H9 (cell line): Measurements from ENCODE around the gene KCNAB2. TPM values are rescaled to one million over a fixed set of nuclear protein-coding genes. Genes with fewer than 3 reads are reported as not detected.

ENCODE experiments used
- DNase-seq: peaks from one replicate; pipeline ENCODE4 v3.0.0-alpha.2; 2017
- H2AFZ ChIP-seq: one replicate; pipeline ENCODE4 v1.6.1; 2013; ENCODE audit warnings: mild to moderate bottlenecking, low read length, control low read depth, moderate library complexity
- H2AK5ac ChIP-seq: 2 replicates; pipeline ENCODE4 v1.6.1; 2013; ENCODE audit warnings: low read length, control low read depth, mixed read lengths; ENCODE audit not compliant: insufficient read length
- H2BK120ac ChIP-seq: one replicate; pipeline ENCODE4 v1.6.1; 2013; ENCODE audit warnings: low read depth, mild to moderate bottlenecking, low read length, control low read depth, inconsistent platforms; ENCODE audit not compliant: poor library complexity, severe bottlenecking
- H2BK12ac ChIP-seq: 2 replicates; pipeline ENCODE4 v1.6.1; 2013; ENCODE audit warnings: low read length, control low read depth, mixed read lengths, low read depth; ENCODE audit not compliant: insufficient read length
- H2BK15ac ChIP-seq: 2 replicates; pipeline ENCODE4 v1.6.1; 2013; ENCODE audit warnings: low read depth, low read length, control low read depth
- H2BK20ac ChIP-seq: one replicate; pipeline ENCODE4 v1.6.1; 2013; ENCODE audit warnings: low read depth, mild to moderate bottlenecking, low read length, control low read depth, inconsistent platforms; ENCODE audit not compliant: poor library complexity, severe bottlenecking
- H2BK5ac ChIP-seq: 2 replicates; pipeline ENCODE4 v1.6.1; 2013; ENCODE audit warnings: low read length, control low read depth, mixed read lengths; ENCODE audit not compliant: insufficient read length
- H3K14ac ChIP-seq: 2 replicates; pipeline ENCODE4 v1.6.1; 2013; ENCODE audit warnings: low read length, control low read depth; ENCODE audit not compliant: insufficient read depth
- H3K18ac ChIP-seq: 2 replicates; pipeline ENCODE4 v1.6.1; 2013; ENCODE audit warnings: low read depth, mild to moderate bottlenecking, mixed read lengths, low read length, control low read depth; ENCODE audit not compliant: insufficient read length
- H3K23ac ChIP-seq: 2 replicates; pipeline ENCODE4 v1.6.1; 2013; ENCODE audit warnings: low read length, control low read depth, mixed read lengths, low read depth; ENCODE audit not compliant: insufficient read length
- H3K23me2 ChIP-seq: 2 replicates; pipeline ENCODE4 v1.6.1; 2013; ENCODE audit warnings: low read depth, mild to moderate bottlenecking, mixed read lengths, low read length, control low read depth; ENCODE audit not compliant: insufficient read length, poor library complexity, severe bottlenecking
- H3K27ac ChIP-seq: 2 replicates; pipeline ENCODE4 v1.5.1; 2013; ENCODE audit warnings: low read length, control low read depth, mixed read lengths, low read depth; ENCODE audit not compliant: insufficient read length
- H3K27me3 ChIP-seq: 2 replicates; pipeline ENCODE4 v1.6.1; 2013; ENCODE audit warnings: low read length, control low read depth, inconsistent platforms; ENCODE audit not compliant: insufficient read depth
- H3K4ac ChIP-seq: 2 replicates; pipeline ENCODE4 v1.6.1; 2013; ENCODE audit warnings: low read depth, mild to moderate bottlenecking, control low read depth, inconsistent platforms, low read length, moderate library complexity
- H3K4me1 ChIP-seq: 2 replicates; pipeline ENCODE4 v1.6.1; 2013; ENCODE audit warnings: low read length, control low read depth, inconsistent platforms; ENCODE audit not compliant: insufficient read depth
- H3K4me2 ChIP-seq: 2 replicates; pipeline ENCODE4 v1.6.1; 2013; ENCODE audit warnings: low read length, control low read depth, mixed read lengths; ENCODE audit not compliant: insufficient read length, insufficient read depth
- H3K56ac ChIP-seq: 2 replicates; pipeline ENCODE4 v1.6.1; 2013; ENCODE audit warnings: low read depth, mild to moderate bottlenecking, mixed read lengths, low read length, control low read depth; ENCODE audit not compliant: insufficient read length
- H3K79me1 ChIP-seq: 2 replicates; pipeline ENCODE4 v1.6.1; 2013; ENCODE audit warnings: low read depth, mild to moderate bottlenecking, moderate library complexity, low read length, control low read depth, inconsistent platforms; ENCODE audit not compliant: insufficient read depth, poor library complexity, severe bottlenecking
- H3K79me2 ChIP-seq: 2 replicates; pipeline ENCODE4 v1.6.1; 2013; ENCODE audit warnings: low read length, control low read depth, inconsistent platforms; ENCODE audit not compliant: insufficient read depth
- H3K9ac ChIP-seq: 2 replicates; pipeline ENCODE4 v1.6.1; 2013; ENCODE audit warnings: low read length, control low read depth, mixed read lengths; ENCODE audit not compliant: insufficient read length; ENCODE audit errors: extremely low read depth
- H3K9me3 ChIP-seq: one replicate; pipeline ENCODE4 v1.6.1; 2013; ENCODE audit warnings: low read depth, low read length, inconsistent platforms; ENCODE audit not compliant: control insufficient read depth
- H3T11ph ChIP-seq: one replicate; pipeline ENCODE4 v1.6.1; 2013; ENCODE audit warnings: mild to moderate bottlenecking, low read length, control low read depth, inconsistent platforms
- H4K20me1 ChIP-seq: one replicate; pipeline ENCODE4 v1.6.1; 2013; ENCODE audit not compliant: control insufficient read depth, insufficient read length, insufficient read depth
- H4K5ac ChIP-seq: 2 replicates; pipeline ENCODE4 v1.6.1; 2013; ENCODE audit warnings: low read depth, mild to moderate bottlenecking, mixed read lengths, low read length, control low read depth; ENCODE audit not compliant: insufficient read length
- H4K8ac ChIP-seq: replicated peaks from 2 replicates; pipeline ENCODE4 v1.6.1; 2013; ENCODE audit warnings: low read length, control low read depth, mixed read lengths, low read depth; ENCODE audit not compliant: insufficient read length
- H4K91ac ChIP-seq: 2 replicates; pipeline ENCODE4 v1.6.1; 2013; ENCODE audit warnings: low read depth, mild to moderate bottlenecking, moderate library complexity, mixed read lengths, low read length, control low read depth; ENCODE audit not compliant: insufficient read length
- H3K27ac Mint-ChIP-seq, 3 experiments: 2 replicates in 2 of 3; 3 replicates in 1 of 3; pipeline ENCODE4 v1.8.0; 2020 to 2021; ENCODE audit warnings: mixed read lengths in 3 of 3, mild to moderate bottlenecking in 1 of 3, moderate library complexity in 1 of 3
- H3K27me3 Mint-ChIP-seq: 2 replicates; pipeline ENCODE4 v1.8.0; 2021; ENCODE audit warnings: low read depth, mild to moderate bottlenecking, moderate library complexity, mixed read lengths
- H3K36me3 Mint-ChIP-seq, 3 experiments: 2 replicates in 2 of 3; 3 replicates in 1 of 3; pipeline ENCODE4 v1.8.0; 2020 to 2021; ENCODE audit warnings: low read depth in 3 of 3, mixed read lengths in 3 of 3; ENCODE audit not compliant: insufficient read depth in 1 of 3
- H3K4me1 Mint-ChIP-seq, 2 experiments: 2 replicates each; pipeline ENCODE4 v1.8.0; 2020; ENCODE audit warnings: mixed read lengths in 2 of 2
- H3K4me3 Mint-ChIP-seq, 2 experiments: 2 replicates in 1 of 2; 3 replicates in 1 of 2; pipeline ENCODE4 v1.8.0; 2020 to 2021; ENCODE audit warnings: mild to moderate bottlenecking in 2 of 2, mixed read lengths in 2 of 2, moderate library complexity in 1 of 2
- H3K9me3 Mint-ChIP-seq, 2 experiments: 2 replicates in 1 of 2; 3 replicates in 1 of 2; pipeline ENCODE4 v1.8.0; 2020; ENCODE audit warnings: mild to moderate bottlenecking in 2 of 2, mixed read lengths in 2 of 2, moderate library complexity in 1 of 2
- CTCF ChIP-seq: fragments of 200-600 bp; sonication (generic); conservative IDR thresholded peaks from 3 replicates; pipeline ENCODE4 v1.8.0; 2021; ENCODE audit warnings: antibody characterized with exemption, mild to moderate bottlenecking
- WGBS: extraction: QIAGEN DNeasy Blood & Tissue Kit; methylation state at CpG from one replicate; pipeline ENCODE4 v1.1.7; 2013; ENCODE audit warnings: missing lambda C conversion rate, low lambda C conversion rate, mixed read lengths; ENCODE audit not compliant: insufficient read length; ENCODE audit errors: extremely low coverage; 5-methylcytosine and 5-hydroxymethylcytosine counted together
- total RNA-seq: library from RNA; stranded (reverse); gene quantifications from 2 replicates; pipeline ENCODE4 v1.2.1, GENCODE V29; 2021

Gene KCNAB2
- total RNA-seq, 1 experiment from 2014 or later = 8.3 TPM

- Histone ChIP-seq H4K8ac (no peak overlapping the region), H2AK5ac (no peak overlapping the region), H3K23me2 (peaks cover 3% of the 10 kb centered on the region), H2BK12ac (no peak overlapping the region), H3K79me1 (no peaks in the 10 kb centered on the region), H3K18ac (no peak overlapping the region), H3K4me2 (no peak overlapping the region), H3K4me1 (peaks cover 2% of the 10 kb centered on the region; the same call in 1 of the 2 replicates), H3K9ac (no peak overlapping the region), H3K9me3 (no peaks in the 10 kb centered on the region), H2BK120ac (no peak overlapping the region), H3K14ac (no peak overlapping the region), H3K27ac (no peak overlapping the region), H2BK5ac (no peak overlapping the region), H3K79me2 (no peaks in the 10 kb centered on the region), H4K91ac (no peak overlapping the region), H3K23ac (no peak overlapping the region), H2BK15ac (no peak overlapping the region), H3K56ac (no peak overlapping the region), H4K5ac (no peak overlapping the region), H3T11ph (no peak overlapping the region), H2BK20ac (no peak overlapping the region), H4K20me1 (peaks cover 3% of the 10 kb centered on the region), H2AFZ (no peak overlapping the region), H3K4ac (no peak overlapping the region), H3K27me3 (no peaks in the 10 kb centered on the region)
- Mint-ChIP-seq H3K4me1 (peaks cover 3 to 19% of the 10 kb centered on the region in 2 experiments; a peak in 2 of 4 replicates), H3K27me3 (peaks cover 29% of the 10 kb centered on the region), H3K27ac (no peak overlapping the region), H3K36me3 (no peaks in the 10 kb centered on the region), H3K4me3 (no peak overlapping the region), H3K9me3 (no peaks in the 10 kb centered on the region; a peak in 1 of 5 replicates)
- no peak for DNase-seq
- WGBS = no CpG with 5 or more reads among the region's 5 CpGs
- TF ChIP-seq CTCF = no peak
Observed at GRCh38 chr1:6029351-6029750, 16.3 kb upstream of the KCNAB2 start.
